GM18502 (cell line): ENCODE results near the gene DIS3.
A peak's percentile ranks its signal among the peaks of the same experiment; 100 is the strongest.
"Not testable (repeated sequence)": the region's sequence is repeated elsewhere in the genome, so short reads cannot be mapped to it uniquely, and the experiment has no call there.

Source experiments
- ATAC-seq: cut with Tn5 transposase; IDR thresholded peaks from one replicate; pipeline ENCODE4 v1.9.1; 2021; ENCODE audit warnings: mild to moderate bottlenecking; ENCODE audit not compliant: unreplicated experiment, poor library complexity

Gene DIS3

GRCh38 chr13:72781451-72782439, at the start of gene DIS3, which contains the start of gene PIBF1:
Gene DIS3 (minus strand): TSS chr13:72781900. CDS start chr13:72781832, 68 bp downstream.
Gene PIBF1 (plus strand): TSS chr13:72782133. CDS start chr13:72783470, 1,337 bp downstream.
- peak; percentile 95 for ATAC-seq

- ATAC-seq: no peak
Measured at GRCh38 chr13:72823724-72824123, 42.0 kb upstream of the DIS3 start.

GRCh38 chr13:72823081-72823480, 41.4 kb upstream of the DIS3 start:
- no peak for ATAC-seq

GRCh38 chr13:72820898-72821279, 39.2 kb upstream of the DIS3 start:
- no peak for ATAC-seq

- no peak for ATAC-seq
Measured at GRCh38 chr13:72820156-72820897, 38.6 kb upstream of the DIS3 start.

- ATAC-seq: no peak
Measured at GRCh38 chr13:72808917-72809500, 27.3 kb upstream of the DIS3 start.

- not testable (repeated sequence) for ATAC-seq
Measured at GRCh38 chr13:72806514-72806913, 24.8 kb upstream of the DIS3 start.

- no peak for ATAC-seq
Measured at GRCh38 chr13:72805676-72806346, 24.1 kb upstream of the DIS3 start.

GRCh38 chr13:72804301-72804700, 22.6 kb upstream of the DIS3 start:
- no peak for ATAC-seq

GRCh38 chr13:72798817-72799216, 17.1 kb upstream of the DIS3 start:
- no peak for ATAC-seq

- no peak for ATAC-seq
Measured at GRCh38 chr13:72792640-72793039, 10.9 kb upstream of the DIS3 start.

- no peak for ATAC-seq
Measured at GRCh38 chr13:72788831-72789230, 7.1 kb upstream of the DIS3 start.

GRCh38 chr13:72784679-72785078, 3.0 kb upstream of the DIS3 start:
- not testable (repeated sequence) for ATAC-seq

- ATAC-seq: no peak
Measured at GRCh38 chr13:72782717-72783116, 1.0 kb upstream of the DIS3 start.

GRCh38 chr13:72774019-72774418, 7.7 kb downstream of the DIS3 start:
- no peak for ATAC-seq

- ATAC-seq: no peak
Measured at GRCh38 chr13:72763411-72763810, 18.3 kb downstream of the DIS3 start.

- ATAC-seq: no peak
Measured at GRCh38 chr13:72760189-72760588, 21.5 kb downstream of the DIS3 start.

GRCh38 chr13:72757792-72758535, 23.7 kb downstream of the DIS3 start:
- ATAC-seq: no peak

GRCh38 chr13:72754111-72754510, 27.6 kb downstream of the DIS3 start:
- no peak for ATAC-seq

- ATAC-seq: no peak
Measured at GRCh38 chr13:72751220-72751619, 30.5 kb downstream of the DIS3 start.
